ENCODE results near the gene LRFN3.
"Not testable (repeated sequence)": the region's sequence is repeated elsewhere in the genome, so short reads cannot be mapped to it uniquely, and the experiment has no call there.

The LRFN3 gene

GRCh38 chr19:35905178-35905727, 30.9 kb upstream of the LRFN3 start:
- no peak for DNase-seq

GRCh38 chr19:35907377-35907745, 28.8 kb upstream of the LRFN3 start:
- no peak for DNase-seq

- no peak for DNase-seq
These were observed 28.1 kb upstream of the LRFN3 start, which contains the start of gene TYROBP for GRCh38 chr19:35908010-35908441. Gene TYROBP (minus strand): TSS chr19:35908295. CDS start chr19:35908228, 67 bp downstream.

GRCh38 chr19:35908973-35909683, 27.0 kb upstream of the LRFN3 start:
- DNase-seq: no peak

- no peak for DNase-seq
These were observed 26.5 kb upstream of the LRFN3 start for GRCh38 chr19:35909684-35910035.

- DNase-seq: not testable (repeated sequence)
These were observed 25.8 kb upstream of the LRFN3 start for GRCh38 chr19:35910355-35910754.

GRCh38 chr19:35911173-35911572, 25.0 kb upstream of the LRFN3 start:
- no peak for DNase-seq

GRCh38 chr19:35911790-35912189, 24.4 kb upstream of the LRFN3 start:
- no peak for DNase-seq

GRCh38 chr19:35913589-35913988, 22.6 kb upstream of the LRFN3 start:
- DNase-seq: no peak

- DNase-seq: no peak
These were observed 20.7 kb upstream of the LRFN3 start for GRCh38 chr19:35915443-35915842.

- no peak for DNase-seq
These were observed 16.9 kb upstream of the LRFN3 start for GRCh38 chr19:35919306-35919705.

GRCh38 chr19:35921012-35921411, 15.2 kb upstream of the LRFN3 start:
- no peak for DNase-seq

- no peak for DNase-seq
These were observed 10.7 kb upstream of the LRFN3 start for GRCh38 chr19:35925501-35925900.

- no peak for DNase-seq
These were observed 7.7 kb upstream of the LRFN3 start for GRCh38 chr19:35928507-35928906.

- DNase-seq: peak in 1 of 5 donors; percentile 73
These were observed 6.3 kb upstream of the LRFN3 start for GRCh38 chr19:35929876-35930275.

- DNase-seq: peak; percentile 98 to 100 (median 99)
These were observed 4.9 kb upstream of the LRFN3 start for GRCh38 chr19:35931161-35931873.

GRCh38 chr19:35931874-35932202, 4.3 kb upstream of the LRFN3 start:
- no peak for DNase-seq

- DNase-seq: no peak
These were observed 3.8 kb upstream of the LRFN3 start for GRCh38 chr19:35932291-35932936.

GRCh38 chr19:35936738-35937268, 629 bp downstream of the LRFN3 start:
- no peak for DNase-seq

GRCh38 chr19:35937345-35938281, 1.4 kb downstream of the LRFN3 start:
- DNase-seq: no peak

GRCh38 chr19:35938282-35939224, 2.4 kb downstream of the LRFN3 start:
- no peak for DNase-seq

Data from T-helper 1 cell (primary cell).